Breast epithelium (tissue), 3 donors: ENCODE results near the gene C2orf74.

Experiments
- CTCF ChIP-seq, 3 donors: fragments of 450-650 bp; IDR thresholded peaks; one replicate each; pipeline ENCODE4 v1.5.1; 2016 to 2017; ENCODE audit warnings: antibody characterized with exemption in 3 of 3, mild to moderate bottlenecking in 3 of 3, moderate library complexity in 3 of 3
- POLR2A ChIP-seq: fragments of 450-650 bp; IDR thresholded peaks from one replicate; pipeline ENCODE4 v1.6.1; 2016; ENCODE audit warnings: antibody characterized with exemption, mild to moderate bottlenecking, moderate library complexity
- POLR2AphosphoS5 ChIP-seq, 3 donors: sonication (generic); formaldehyde crosslinking; IDR thresholded peaks; one replicate each; pipeline ENCODE4 v1.6.1; 2017; ENCODE audit warnings: antibody characterized with exemption in 3 of 3

DNA sequence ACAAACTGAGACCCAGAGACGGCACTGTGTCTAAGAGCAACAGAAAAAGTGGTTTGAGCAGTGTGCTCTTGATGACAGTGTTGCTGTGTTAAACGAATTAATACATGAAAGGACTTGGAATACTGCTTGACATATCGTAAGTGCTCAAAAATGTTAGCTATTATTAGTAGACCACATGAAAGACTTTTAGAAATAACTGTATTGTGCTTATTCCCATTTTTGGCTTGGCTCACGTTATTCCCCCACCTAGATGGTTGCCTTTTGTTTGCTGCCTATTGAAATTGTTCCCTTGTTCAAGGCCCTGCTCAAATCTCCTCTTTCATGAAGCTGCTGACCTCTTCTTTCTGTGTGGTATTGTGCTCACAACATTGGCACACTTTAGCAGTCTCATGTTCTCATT is 27.8 kb upstream of the C2orf74 start:
- TF ChIP-seq POLR2AphosphoS5 (IDR thresholded peaks at IDR 0.05) (no peak), CTCF (IDR thresholded peaks at IDR 0.05) (no peak), POLR2A (no peak)
